Subcutaneous adipose tissue (tissue), 4 donors: ENCODE measurements around the gene IPP. TPM values are rescaled to one million over a fixed set of nuclear protein-coding genes. Genes with fewer than 3 reads are reported as not detected.

ENCODE experiments used
- total RNA-seq, 4 donors: library from RNA; depleted of rRNA; stranded (reverse); fragments of >200 nt; gene quantifications; one replicate each; pipeline ENCODE4 v1.1.0, GENCODE V29; 2016
- TF ChIP-seq, protein P1 (sequence below): fragments of 450-650 bp; IDR thresholded peaks from one replicate; pipeline ENCODE4 v1.5.1; 2016; ENCODE audit warnings: low read depth, mild to moderate bottlenecking, control low read depth, antibody characterized with exemption, moderate library complexity

The IPP gene
- total RNA-seq, 4 donors from 2014 or later = 7.3 to 11.4 (median 10.1) TPM

GRCh38 chr1:45785583-45785982, 35.1 kb upstream of the IPP start:
- TF ChIP-seq, protein P1, sequence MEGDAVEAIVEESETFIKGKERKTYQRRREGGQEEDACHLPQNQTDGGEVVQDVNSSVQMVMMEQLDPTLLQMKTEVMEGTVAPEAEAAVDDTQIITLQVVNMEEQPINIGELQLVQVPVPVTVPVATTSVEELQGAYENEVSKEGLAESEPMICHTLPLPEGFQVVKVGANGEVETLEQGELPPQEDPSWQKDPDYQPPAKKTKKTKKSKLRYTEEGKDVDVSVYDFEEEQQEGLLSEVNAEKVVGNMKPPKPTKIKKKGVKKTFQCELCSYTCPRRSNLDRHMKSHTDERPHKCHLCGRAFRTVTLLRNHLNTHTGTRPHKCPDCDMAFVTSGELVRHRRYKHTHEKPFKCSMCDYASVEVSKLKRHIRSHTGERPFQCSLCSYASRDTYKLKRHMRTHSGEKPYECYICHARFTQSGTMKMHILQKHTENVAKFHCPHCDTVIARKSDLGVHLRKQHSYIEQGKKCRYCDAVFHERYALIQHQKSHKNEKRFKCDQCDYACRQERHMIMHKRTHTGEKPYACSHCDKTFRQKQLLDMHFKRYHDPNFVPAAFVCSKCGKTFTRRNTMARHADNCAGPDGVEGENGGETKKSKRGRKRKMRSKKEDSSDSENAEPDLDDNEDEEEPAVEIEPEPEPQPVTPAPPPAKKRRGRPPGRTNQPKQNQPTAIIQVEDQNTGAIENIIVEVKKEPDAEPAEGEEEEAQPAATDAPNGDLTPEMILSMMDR = no peak

DNA sequence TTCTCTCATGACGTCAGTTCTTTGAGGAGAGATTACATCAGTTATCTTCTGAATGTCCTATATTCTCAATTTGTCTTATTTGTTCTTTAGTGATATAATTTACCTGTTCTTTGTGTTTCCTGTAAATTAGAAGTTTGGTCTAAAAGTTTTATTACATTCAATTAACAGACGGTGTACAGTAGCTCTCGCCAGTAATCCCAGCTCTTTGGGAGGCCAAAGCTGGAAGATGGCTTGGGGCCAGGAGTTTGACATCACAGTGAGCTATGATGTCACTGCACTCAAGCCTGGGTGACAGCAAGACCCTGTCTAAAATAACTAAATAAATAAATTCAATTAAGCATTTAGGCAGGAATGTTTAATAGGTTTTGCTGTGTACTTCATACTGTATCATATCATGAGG, 25.3 kb upstream of the IPP start:
- TF ChIP-seq, protein P1 = no peak

- TF ChIP-seq, protein P1 = no peak
Observed at GRCh38 chr1:45772971-45773370, 22.5 kb upstream of the IPP start.

DNA sequence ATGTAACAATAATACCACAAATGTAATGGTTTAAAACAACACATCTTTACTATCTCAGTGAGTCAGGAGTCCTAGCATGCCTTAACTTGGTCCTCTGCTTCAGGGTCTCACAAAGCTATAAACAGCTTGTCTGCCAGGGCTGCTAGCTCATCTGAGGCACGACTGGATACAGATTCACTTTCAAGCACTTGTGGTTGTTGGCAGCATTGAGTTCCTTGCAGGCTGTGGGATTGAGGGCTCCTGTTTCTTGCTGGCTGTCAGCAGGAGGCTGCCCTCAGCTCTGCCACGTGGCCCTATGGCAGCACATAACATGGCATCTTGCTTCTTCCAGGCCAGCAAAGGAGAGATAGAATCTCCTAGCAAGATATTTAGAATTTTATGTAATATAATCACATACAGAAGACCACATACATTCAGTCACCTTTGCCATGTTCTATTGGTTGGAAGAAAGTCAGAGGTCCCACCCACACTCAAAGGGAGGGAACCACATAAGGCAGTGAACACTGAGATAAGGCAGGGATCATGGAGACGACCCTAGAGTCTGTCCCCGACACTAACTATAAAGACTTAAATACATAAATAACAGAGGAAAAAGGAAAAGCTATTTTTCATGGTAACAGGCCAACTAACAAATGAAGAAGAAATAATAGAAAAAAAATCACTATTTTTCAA, 18.9 kb upstream of the IPP start:
- TF ChIP-seq, protein P1 = no peak

GRCh38 chr1:45767035-45767434, 16.6 kb upstream of the IPP start:
- TF ChIP-seq, protein P1 = no peak

GRCh38 chr1:45765999-45766792, 15.7 kb upstream of the IPP start:
- TF ChIP-seq, protein P1 = no peak

- TF ChIP-seq, protein P1 = no peak
Observed at GRCh38 chr1:45762291-45762690, 11.8 kb upstream of the IPP start.
